Naive thymus-derived CD4-positive, alpha-beta T cell (primary cell): Measurements from ENCODE around the gene RNF5. TPM values are rescaled to one million over a fixed set of nuclear protein-coding genes. Genes with fewer than 3 reads are reported as not detected.

Experiments used
- ATAC-seq: fragments of 150-1000 bp; cut with Tn5 transposase; 2 replicates; pipeline ENCODE4 v1.10.0; 2021; ENCODE audit warnings: mild to moderate bottlenecking, moderate library complexity
- CTCF ChIA-PET: fragments of 350-600 bp; sonication (Branson Sonifier 250); formaldehyde crosslinking; loops from one replicate; lab custom pipeline; 2021; ENCODE audit warnings: antibody characterized with exemption; lab: Charles Lee
- POLR2A ChIA-PET: fragments of 350-600 bp; sonication (Branson Sonifier 250); formaldehyde crosslinking; loops from one replicate; lab custom pipeline; 2021; ENCODE audit warnings: antibody characterized with exemption, inconsistent platforms; lab: Charles Lee
- DNase-seq, 9 donors: peaks; one replicate each; pipeline versions ENCODE4 v3.0.0 to v3.0.0-alpha.2; 2020 to 2022; ENCODE audit warnings: mixed read lengths in 1 of 9
- H3K27ac ChIP-seq: one replicate; pipeline ENCODE4 v1.7.0; 2013; ENCODE audit warnings: mild to moderate bottlenecking, low read depth, low read length, moderate library complexity
- H3K27me3 ChIP-seq, 2 donors: one replicate each; pipeline ENCODE4 v1.7.0; 2013; ENCODE audit warnings: low read length in 2 of 2, mild to moderate bottlenecking in 2 of 2, moderate library complexity in 2 of 2; ENCODE audit not compliant: control insufficient read depth in 2 of 2, insufficient read depth in 2 of 2
- H3K36me3 ChIP-seq, 3 experiments: 1 replicate in 2 of 3; 2 replicates in 1 of 3; pipeline ENCODE4 v1.7.0; 2013; ENCODE audit warnings: low read length in 3 of 3, mild to moderate bottlenecking in 3 of 3, moderate library complexity in 1 of 3; ENCODE audit not compliant: insufficient read depth in 3 of 3, control insufficient read depth in 2 of 3
- H3K4me1 ChIP-seq, 2 donors: one replicate each; pipeline ENCODE4 v1.7.0; 2013; ENCODE audit warnings: low read length in 2 of 2, mild to moderate bottlenecking in 2 of 2, moderate library complexity in 1 of 2; ENCODE audit not compliant: control insufficient read depth in 2 of 2, insufficient read depth in 2 of 2
- H3K4me3 ChIP-seq: 2 replicates; pipeline ENCODE4 v1.7.0; 2013; ENCODE audit warnings: mild to moderate bottlenecking, low read length
- H3K9me3 ChIP-seq, 3 experiments: 1 replicate in 2 of 3; 2 replicates in 1 of 3; pipeline ENCODE4 v1.7.0; 2013; ENCODE audit warnings: low read length in 3 of 3; ENCODE audit not compliant: control insufficient read depth in 2 of 3
- H3K27ac Mint-ChIP-seq, 9 donors: one replicate each; pipeline ENCODE4 v1.8.0; 2020 to 2022; ENCODE audit warnings: mixed read lengths in 9 of 9, mild to moderate bottlenecking in 8 of 9, moderate library complexity in 5 of 9, inconsistent platforms in 2 of 9
- H3K27me3 Mint-ChIP-seq, 5 donors: one replicate each; pipeline ENCODE4 v1.8.0; 2021 to 2022; ENCODE audit warnings: mixed read lengths in 5 of 5, mild to moderate bottlenecking in 1 of 5
- H3K36me3 Mint-ChIP-seq, 5 donors: one replicate each; pipeline ENCODE4 v1.8.0; 2020 to 2022; ENCODE audit warnings: mixed read lengths in 5 of 5, mild to moderate bottlenecking in 3 of 5, inconsistent platforms in 1 of 5
- H3K4me1 Mint-ChIP-seq, 7 donors: one replicate each; pipeline ENCODE4 v1.8.0; 2020 to 2022; ENCODE audit warnings: mixed read lengths in 7 of 7, mild to moderate bottlenecking in 3 of 7, inconsistent platforms in 1 of 7
- H3K4me3 Mint-ChIP-seq, 10 donors: one replicate each; pipeline ENCODE4 v1.8.0; 2020 to 2022; ENCODE audit warnings: mild to moderate bottlenecking in 10 of 10, mixed read lengths in 10 of 10, moderate library complexity in 6 of 10, inconsistent platforms in 2 of 10
- H3K9me3 Mint-ChIP-seq, 11 donors: one replicate each; pipeline ENCODE4 v1.8.0; 2020 to 2022; ENCODE audit warnings: mixed read lengths in 11 of 11, mild to moderate bottlenecking in 4 of 11, inconsistent platforms in 1 of 11, moderate library complexity in 1 of 11
- intact Hi-C, 2 donors: fragments of 100-400 bp; cut with micrococcal nuclease; formaldehyde crosslinking; loops; one replicate each; pipeline ENCODE4 v1.15.1; 2023
- polyA plus RNA-seq, 2 donors: library from polyadenylated mRNA; unstranded; fragments of 300-500 nt; fragmentation: Illumina TruSeq; gene quantifications; one replicate each; pipeline ENCODE4 v1.2.3, GENCODE V29; 2021
- total RNA-seq, 6 experiments: library from RNA in 5 of 6; stranded (reverse) in 5 of 6; gene quantifications; 1 replicate in 5 of 6; 2 replicates in 1 of 6; pipeline ENCODE4 v1.2.3 and lab custom pipeline; 2021 to 2026

RNF5 gene
- total and polyA plus RNA-seq, 7 experiments from 2014 or later, result 17.0 to 111 (median 45.3) TPM

DNA sequence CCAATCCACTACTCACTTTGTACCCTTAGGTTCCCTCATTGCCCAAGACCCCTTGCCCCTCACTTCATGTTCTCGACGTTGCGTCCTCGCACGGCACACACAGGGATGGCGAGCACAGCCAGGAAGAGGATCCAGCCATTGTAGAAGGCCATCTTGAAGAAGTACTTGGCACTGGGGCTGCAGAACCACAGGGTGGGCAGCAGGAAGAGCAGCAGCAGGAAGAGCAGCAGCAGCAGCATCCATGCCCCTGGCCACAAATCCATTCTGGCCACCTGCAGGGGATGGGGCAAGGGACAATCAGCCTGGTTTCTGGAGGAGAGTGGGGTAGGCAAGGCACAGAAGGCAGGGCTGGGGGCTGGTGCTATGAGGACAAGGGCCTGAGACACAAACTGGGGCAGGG lies 7.0 kb upstream of the RNF5 start:
- peak overlapping the region in 5 of 9 donors; percentile 25 to 77 (median 52) for H3K27ac Mint-ChIP-seq
- peaks cover 5 to 32% (median 18%) of the 10 kb centered on the region in 5 donors for H3K36me3 Mint-ChIP-seq
- H3K4me3 Mint-ChIP-seq, result peak overlapping the region in 1 of 10 donors; percentile 23
- Histone ChIP-seq H3K9me3 (no peaks in the 10 kb centered on the region), H3K36me3 (peaks cover 0 to 52% (median 15%) of the 10 kb centered on the region in 3 experiments), H3K4me1 (peaks cover 10 to 33% of the 10 kb centered on the region in 2 donors), H3K27ac (no peak overlapping the region), H3K27me3 (no peaks in the 10 kb centered on the region), H3K4me3 (no peak overlapping the region)
- H3K4me1 Mint-ChIP-seq, result peaks cover 30 to 50% (median 44%) of the 10 kb centered on the region in 7 donors
- ATAC-seq (no peak), DNase-seq (no peak)
- ChIA-PET POLR2A (interaction anchor here (0.8 kb wide), 1 partner anchor 21 kb away, joined by 3 read pairs; the partner anchor contains the start of gene GPSM3), CTCF (no interaction called here)
- intact Hi-C loops, result no loop called here
- peaks cover 0 to under 1% (median 0%) of the 10 kb centered on the region in 11 donors for H3K9me3 Mint-ChIP-seq
- H3K27me3 Mint-ChIP-seq, result no peaks in the 10 kb centered on the region

DNA sequence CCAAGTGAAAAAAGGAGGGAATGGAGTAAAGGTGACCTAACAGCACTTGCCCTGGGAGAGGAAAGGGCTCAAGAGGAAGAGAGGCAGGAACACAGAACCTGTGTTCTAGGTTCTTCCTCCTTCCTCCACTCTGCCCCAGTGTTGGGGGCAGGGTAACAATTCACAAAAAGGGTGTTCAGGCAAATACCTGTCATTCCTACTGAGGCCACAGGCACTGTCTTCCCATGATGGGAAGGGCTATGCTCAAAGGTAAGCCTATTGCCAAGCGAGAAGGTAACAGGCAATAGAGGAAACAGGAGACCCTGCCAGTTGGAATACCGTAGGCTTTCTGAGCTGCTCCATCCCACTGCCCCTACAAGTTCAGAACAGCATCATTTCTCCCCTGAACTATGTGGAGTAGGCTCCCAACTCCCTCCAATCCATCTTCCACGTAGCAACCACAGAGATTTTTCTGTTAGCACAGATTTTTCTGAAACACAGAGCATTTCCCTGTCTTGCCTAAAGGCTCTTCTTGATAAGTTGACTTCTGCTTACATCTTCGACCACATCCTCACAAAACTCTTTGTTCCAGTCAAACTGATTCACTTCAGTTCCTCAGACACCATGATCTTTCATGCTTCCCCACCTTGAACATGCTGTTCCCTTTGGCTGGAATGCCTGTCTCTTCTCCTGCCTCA lies 5.0 kb upstream of the RNF5 start:
- ChIA-PET POLR2A (interaction anchor here (1.3 to 1.8 kb wide), 2 partner anchors 15 to 20 kb away, joined by 4 to 10 read pairs; partner anchors contain the start of gene GPSM3), CTCF (no interaction called here)
- intact Hi-C loops, result no loop called here
- Histone ChIP-seq H3K27me3 (no peaks in the 10 kb centered on the region), H3K4me3 (no peak overlapping the region), H3K27ac (peak overlapping the region; percentile 37), H3K36me3 (peaks cover 0 to 32% (median 15%) of the 10 kb centered on the region in 3 experiments), H3K4me1 (peaks cover 21 to 42% of the 10 kb centered on the region in 2 donors), H3K9me3 (no peaks in the 10 kb centered on the region)
- Mint-ChIP-seq H3K27ac (peak overlapping the region; percentile 7 to 88 (median 66)), H3K36me3 (peaks cover 5 to 25% (median 11%) of the 10 kb centered on the region in 5 donors), H3K4me1 (peaks cover 41 to 63% (median 58%) of the 10 kb centered on the region in 7 donors), H3K27me3 (no peaks in the 10 kb centered on the region), H3K4me3 (peak overlapping the region; percentile 17 to 97 (median 58)), H3K9me3 (peaks cover 0 to 3% (median 0%) of the 10 kb centered on the region in 11 donors)
- no peak for ATAC-seq
- DNase-seq, result peak in 3 of 9 donors; percentile 43 to 51 (median 45)

- H3K36me3 ChIP-seq, result peaks cover 0 to 20% (median 9%) of the 10 kb centered on the region in 3 experiments
- no peak for DNase-seq
- no peaks in the 10 kb centered on the region for H3K9me3 ChIP-seq
- peaks cover 0 to 3% (median 0%) of the 10 kb centered on the region in 11 donors for H3K9me3 Mint-ChIP-seq
- ATAC-seq, result no peak
- H3K27me3 ChIP-seq, result no peaks in the 10 kb centered on the region
- POLR2A ChIA-PET, result interaction anchor here (1.8 kb wide), 1 partner anchor 19 kb away, joined by 10 read pairs; the partner anchor contains the start of gene GPSM3
- intact Hi-C loops, result no loop called here
- H3K4me1 Mint-ChIP-seq, result peaks cover 50 to 75% (median 67%) of the 10 kb centered on the region in 7 donors
- H3K27ac Mint-ChIP-seq, result peak overlapping the region in 6 of 9 donors; percentile 9 to 83 (median 66)
- peaks cover 5 to 20% (median 13%) of the 10 kb centered on the region in 5 donors for H3K36me3 Mint-ChIP-seq
- H3K27ac ChIP-seq, result peak overlapping the region; percentile 8
- H3K27me3 Mint-ChIP-seq, result no peaks in the 10 kb centered on the region
- H3K4me1 ChIP-seq, result peaks cover 29 to 51% of the 10 kb centered on the region in 2 donors
- CTCF ChIA-PET, result no interaction called here
- no peak overlapping the region for H3K4me3 ChIP-seq
- peak overlapping the region; percentile 51 to 98 (median 95) for H3K4me3 Mint-ChIP-seq
These were observed 3.8 kb upstream of the RNF5 start for GRCh38 chr6:32174416-32174815.

- H3K27ac ChIP-seq, result peak overlapping the region; percentile 91
- ATAC-seq (no peak), DNase-seq (no peak)
- H3K9me3 ChIP-seq, result no peaks in the 10 kb centered on the region
- peak overlapping the region; percentile 85 to 98 (median 95) for H3K4me3 Mint-ChIP-seq
- POLR2A ChIA-PET, result no interaction called here
- intact Hi-C loops, result loop anchor here (5.0 kb wide), 7 partner anchors 218 to 1558 kb away; partner anchors contain the start of genes BAG6 (in 1 of the 2), BRD2 (in 1 of the 2), CLIC1 (in 1 of the 2) and EHMT2 (in 1 of the 2)
- H3K4me1 ChIP-seq, result peaks cover 31 to 54% of the 10 kb centered on the region in 2 donors
- H3K27me3 ChIP-seq, result no peaks in the 10 kb centered on the region
- H3K36me3 Mint-ChIP-seq, result peaks cover 0 to 17% (median 6%) of the 10 kb centered on the region in 5 donors
- peaks cover 0 to 15% (median 1%) of the 10 kb centered on the region in 3 experiments for H3K36me3 ChIP-seq
- peak overlapping the region; percentile 82 for H3K4me3 ChIP-seq
- CTCF ChIA-PET, result no interaction called here
- peak overlapping the region; percentile 26 to 99 (median 87) for H3K27ac Mint-ChIP-seq
- peaks cover 56 to 83% (median 67%) of the 10 kb centered on the region in 7 donors for H3K4me1 Mint-ChIP-seq
- peaks cover 0 to 3% (median 0%) of the 10 kb centered on the region in 11 donors for H3K9me3 Mint-ChIP-seq
- H3K27me3 Mint-ChIP-seq, result no peaks in the 10 kb centered on the region
These were observed 2.9 kb upstream of the RNF5 start for GRCh38 chr6:32175322-32175710.

DNA sequence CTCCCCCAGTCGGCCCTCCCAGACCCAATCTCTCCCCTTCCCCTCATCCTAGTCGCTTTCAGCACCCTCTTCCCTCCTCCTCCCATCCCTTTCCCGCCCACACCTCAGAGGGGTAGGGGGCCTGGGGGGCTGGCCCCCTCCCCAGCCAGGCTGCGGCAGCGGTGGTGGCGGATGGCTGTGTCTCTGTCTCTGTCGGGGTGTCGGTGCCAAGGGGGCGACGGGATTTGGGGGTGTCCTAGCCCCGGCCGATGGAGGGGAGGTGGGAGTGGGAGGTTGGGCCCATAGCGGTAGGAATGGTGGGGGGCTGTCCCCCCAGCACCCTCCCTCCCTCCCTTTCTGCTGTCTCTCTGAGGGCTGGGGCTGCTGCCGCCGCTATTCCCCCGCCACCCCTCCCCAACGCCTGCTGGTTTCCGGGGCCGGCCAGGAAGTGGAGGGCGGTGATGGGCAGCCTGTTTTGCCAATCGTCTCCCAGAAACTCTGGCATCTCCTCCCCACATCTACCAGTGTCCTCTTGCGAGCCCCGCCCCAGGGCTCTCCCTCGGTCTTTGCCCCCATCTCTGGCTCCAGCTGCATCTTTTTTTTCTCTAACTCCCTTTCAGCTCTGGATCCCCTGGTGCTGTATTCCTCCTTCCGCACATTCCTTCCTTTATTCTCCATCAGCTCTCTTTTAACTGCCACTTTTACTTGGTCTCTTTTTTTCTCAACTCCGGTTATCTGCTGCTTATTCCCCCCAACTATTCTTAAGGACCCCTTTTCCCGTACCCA lies 2.3 kb upstream of the RNF5 start, which contains the start of gene AGPAT1:
Gene AGPAT1 (minus strand): TSS at position 374 of the 765 bp plus-strand sequence. CDS start 4,588 bp downstream, outside the sequence.
- H3K4me1 ChIP-seq, result peaks cover 31 to 56% of the 10 kb centered on the region in 2 donors
- no peaks in the 10 kb centered on the region for H3K9me3 ChIP-seq
- H3K36me3 ChIP-seq, result peaks cover 0 to 14% (median 0%) of the 10 kb centered on the region in 3 experiments
- Mint-ChIP-seq H3K9me3 (peaks cover 0 to 3% (median 0%) of the 10 kb centered on the region in 11 donors), H3K27ac (peak within 1 kb of the TSS; percentile 87 to 100 (median 95)), H3K4me1 (peaks cover 59 to 89% (median 73%) of the 10 kb centered on the region in 7 donors), H3K36me3 (peaks cover 0 to 17% (median 9%) of the 10 kb centered on the region in 5 donors), H3K27me3 (no peaks in the 10 kb centered on the region), H3K4me3 (peak within 1 kb of the TSS; percentile 85 to 98 (median 95))
- DNase-seq (peak; percentile 85 to 95 (median 95)), ATAC-seq (peak; percentile 64)
- ChIA-PET CTCF (interaction anchor here (0.6 to 2.1 kb wide), 3 partner anchors 19 to 371 kb away, joined by 3 to 9 read pairs (median 3); no protein-coding TSS in a partner anchor), POLR2A (interaction anchor here (0.9 to 8.1 kb wide), 6 partner anchors 12 to 669 kb away, joined by 3 to 259 read pairs (median 8); partner anchors contain the start of genes ATF6B, EGFL8, FKBPL and GPSM3)
- H3K27me3 ChIP-seq, result no peaks in the 10 kb centered on the region
- intact Hi-C loops, result loop anchor here (1.0 to 5.0 kb wide), 11 partner anchors 22 to 1559 kb away; partner anchors contain the start of genes NELFE (in 2 of the 2), PPT2 (in 2 of the 2), SKIC2 (in 2 of the 2) and BAG6 (in 1 of the 2)
- peak within 1 kb of the TSS; percentile 91 for H3K27ac ChIP-seq
- H3K4me3 ChIP-seq, result peak within 1 kb of the TSS; percentile 82
